Endothelial cell of umbilical vein (primary cell): ENCODE measurements around the gene COL23A1. TPM values are rescaled to one million over a fixed set of nuclear protein-coding genes. Genes with fewer than 3 reads are reported as not detected.

Experiments
- BruUV-seq: library from RNA; stranded (reverse); fragments of 400-500 nt; replicated peaks from 2 replicates; lab custom pipeline; 2021; lab: Mats Ljungman, UMichigan
- CTCF ChIA-PET: fragments of 300-600, 350-600 bp; sonication (Branson Sonifier 250); formaldehyde crosslinking; loops from one replicate; lab custom pipeline; 2021; ENCODE audit warnings: antibody characterized with exemption, inconsistent platforms; lab: Charles Lee
- POLR2A ChIA-PET: fragments of 300-600, 350-600 bp; sonication (Branson Sonifier 250); formaldehyde crosslinking; loops from one replicate; lab custom pipeline; 2021; ENCODE audit warnings: antibody characterized with exemption, inconsistent platforms; lab: Charles Lee
- DNase-seq: peaks from one replicate; pipeline ENCODE4 v3.0.0-alpha.2; 2011; ENCODE audit warnings: low read depth, low spot score
- FAIRE-seq: peaks from 2 replicates; lab custom pipeline; 2011; peaks lifted over from hg19 to GRCh38; lab: Jason Lieb, UNC
- H2AFZ ChIP-seq: 2 replicates; pipeline ENCODE4 v1.6.0; 2012; ENCODE audit warnings: low read depth, low read length, control low read depth, inconsistent platforms
- H3K27ac ChIP-seq: 2 replicates; pipeline ENCODE4 v1.5.1; 2011; ENCODE audit warnings: low read depth, mild to moderate bottlenecking, control low read depth, low read length, moderate library complexity; ENCODE audit not compliant: insufficient read depth
- H3K27me3 ChIP-seq, 2 experiments: 2 replicates each; pipeline versions ENCODE4 v1.6.0 to v1.6.1; 2011; ENCODE audit warnings: low read length in 2 of 2, mixed read lengths in 1 of 2; ENCODE audit not compliant: control insufficient read depth in 2 of 2, insufficient read depth in 2 of 2
- H3K36me3 ChIP-seq, 2 experiments: 2 replicates in 1 of 2; 3 replicates in 1 of 2; pipeline ENCODE4 v1.5.1; 2011; ENCODE audit warnings: low read length in 2 of 2, mild to moderate bottlenecking in 1 of 2, moderate library complexity in 1 of 2; ENCODE audit not compliant: control insufficient read depth in 2 of 2, insufficient read depth in 2 of 2; ENCODE audit errors: extremely low read depth in 1 of 2
- H3K4me1 ChIP-seq: 3 replicates; pipeline ENCODE4 v1.5.1; 2011; ENCODE audit warnings: mild to moderate bottlenecking, low read length; ENCODE audit not compliant: control insufficient read depth, insufficient read depth; ENCODE audit errors: extremely low read depth
- H3K4me2 ChIP-seq: 2 replicates; pipeline ENCODE4 v1.6.1; 2011; ENCODE audit warnings: low read length, control low read depth, mixed read lengths; ENCODE audit not compliant: insufficient read depth
- H3K4me3 ChIP-seq, 3 experiments: fragments of 200-600 bp in 1 of 3; sonication (generic), shearing (Covaris generic) in 1 of 3; replicated peaks in 1 of 3; 2 replicates each; pipeline ENCODE4 v1.5.1; 2011 to 2016; ENCODE audit warnings: control low read depth in 3 of 3, low read length in 3 of 3, mild to moderate bottlenecking in 2 of 3, inconsistent platforms in 1 of 3, low read depth in 1 of 3, moderate library complexity in 1 of 3; ENCODE audit not compliant: insufficient read depth in 1 of 3
- H3K79me2 ChIP-seq: 2 replicates; pipeline ENCODE4 v1.6.0; 2012; ENCODE audit warnings: low read length, inconsistent platforms; ENCODE audit not compliant: control insufficient read depth, insufficient read depth
- H3K9ac ChIP-seq: replicated peaks from 2 replicates; pipeline ENCODE3; 2011; ENCODE audit warnings: low read length, control low read depth; ENCODE audit not compliant: insufficient read depth; ENCODE audit errors: extremely low read depth
- H3K9me1 ChIP-seq: replicated peaks from 3 replicates; pipeline ENCODE4 v1.6.0; 2011; ENCODE audit warnings: mild to moderate bottlenecking, low read length; ENCODE audit not compliant: control insufficient read depth, insufficient read depth; ENCODE audit errors: extremely low read depth
- H3K9me3 ChIP-seq: replicated peaks from 2 replicates; pipeline ENCODE4 v1.5.1; 2012; ENCODE audit warnings: low read length, inconsistent platforms; ENCODE audit not compliant: control insufficient read depth, insufficient read depth
- H4K20me1 ChIP-seq: replicated peaks from 2 replicates; pipeline ENCODE3; 2011; ENCODE audit warnings: mild to moderate bottlenecking, low read length; ENCODE audit not compliant: control insufficient read depth, insufficient read depth; ENCODE audit errors: extremely low read depth
- EZH2 ChIP-seq: IDR thresholded peaks from 2 replicates; pipeline ENCODE4 v1.6.1; 2012; ENCODE audit warnings: borderline replicate concordance, low read depth, mild to moderate bottlenecking, moderate library complexity, low read length, inconsistent platforms; ENCODE audit not compliant: severe bottlenecking
- FOS ChIP-seq: IDR thresholded peaks from 2 replicates; pipeline ENCODE4 v1.6.1; 2011; ENCODE audit warnings: mild to moderate bottlenecking, low read length, moderate library complexity, borderline replicate concordance; ENCODE audit not compliant: insufficient read depth
- GATA2 ChIP-seq: IDR thresholded peaks from 2 replicates; pipeline ENCODE4 v1.7.0; 2011; ENCODE audit warnings: low read depth, mild to moderate bottlenecking, moderate library complexity, mixed read lengths, low read length; ENCODE audit not compliant: insufficient read length, insufficient read depth
- JUN ChIP-seq: IDR thresholded peaks from 2 replicates; pipeline ENCODE4 v1.6.1; 2011; ENCODE audit warnings: borderline replicate concordance, low read depth; ENCODE audit not compliant: insufficient read length, insufficient read depth
- MYC ChIP-seq: IDR thresholded peaks from one replicate; pipeline ENCODE4 v1.6.1; 2011; ENCODE audit warnings: mild to moderate bottlenecking, low read depth, low read length
- POLR2A ChIP-seq: IDR thresholded peaks from 2 replicates; pipeline ENCODE4 v1.6.1; 2012; ENCODE audit warnings: low read depth, mild to moderate bottlenecking, control low read depth, low read length
- POLR2AphosphoS5 ChIP-seq: IDR thresholded peaks from 2 replicates; pipeline ENCODE4 v1.6.1; 2012; ENCODE audit warnings: low read depth, mild to moderate bottlenecking, control low read depth, low read length, moderate library complexity; ENCODE audit not compliant: insufficient read depth
- dilution Hi-C: fragments of 300-500 bp; cut with MboI; formaldehyde crosslinking; loops from one replicate; pipeline ENCODE4 v1.15.0; 2019; ENCODE audit warnings: low sequenced_read_pairs; ENCODE audit not compliant: extremely low pct_ligation_motif_present
- intact Hi-C: fragments of 100-400 bp; cut with micrococcal nuclease; formaldehyde crosslinking; loops from one replicate; pipeline ENCODE4 v1.10.0; 2022
- polyA plus RNA-seq, 4 experiments: library from polyadenylated mRNA; depleted of rRNA in 3 of 4; stranded (reverse) in 3 of 4; unstranded in 1 of 4; fragments of >200 nt; gene quantifications; 2 replicates each; pipeline versions ENCODE4 v1.2.1 to v1.2.3, GENCODE V29; 2011 to 2012; ENCODE audit warnings: missing spikeins in 1 of 4
- total RNA-seq: library from RNA; stranded (reverse); gene quantifications from 2 replicates; pipeline ENCODE4 v1.2.3, GENCODE V29; 2021
- TF ChIP-seq, protein P1 (sequence below): IDR thresholded peaks from 2 replicates; pipeline ENCODE4 v1.6.1; 2011; ENCODE audit not compliant: insufficient read depth, insufficient read length
- TF ChIP-seq, protein P2 (sequence below), 2 donors: IDR thresholded peaks; 1 replicate in 1 of 2; 2 replicates in 1 of 2; pipeline ENCODE4 v1.5.1; 2011; ENCODE audit warnings: low read length in 2 of 2, mild to moderate bottlenecking in 2 of 2, moderate library complexity in 2 of 2, control low read depth in 1 of 2, inconsistent platforms in 1 of 2, low read depth in 1 of 2; ENCODE audit not compliant: insufficient read depth in 1 of 2; ENCODE audit errors: extremely low read depth in 1 of 2

COL23A1 gene
- total and polyA plus RNA-seq, 2 donors (not counting 3 experiments of a cell fraction or from before 2014, with no cell fraction given), result not detected

- no peak overlapping the region for H3K4me2 ChIP-seq
- no peaks in the 10 kb centered on the region for H3K27me3 ChIP-seq
- H3K9me3 ChIP-seq, result no peaks in the 10 kb centered on the region
- no peaks in the 10 kb centered on the region for H3K4me1 ChIP-seq
- no peak overlapping the region for H2AFZ ChIP-seq
- DNase-seq (no peak), FAIRE-seq (no peak)
- BruUV-seq, result no TSS peak
- H3K4me3 ChIP-seq, result no peak overlapping the region
- H3K9me1 ChIP-seq, result no peaks in the 10 kb centered on the region
- no peaks in the 10 kb centered on the region for H4K20me1 ChIP-seq
- no peaks in the 10 kb centered on the region for H3K36me3 ChIP-seq
- ChIA-PET POLR2A (no interaction called here), CTCF (no interaction called here)
- dilution Hi-C loops (no loop called here), intact Hi-C loops (no loop called here)
- TF ChIP-seq GATA2 (no peak), POLR2A (no peak), FOS (no peak), POLR2AphosphoS5 (no peak), MYC (no peak), EZH2 (no peak), JUN (no peak)
- TF ChIP-seq, protein P1, sequence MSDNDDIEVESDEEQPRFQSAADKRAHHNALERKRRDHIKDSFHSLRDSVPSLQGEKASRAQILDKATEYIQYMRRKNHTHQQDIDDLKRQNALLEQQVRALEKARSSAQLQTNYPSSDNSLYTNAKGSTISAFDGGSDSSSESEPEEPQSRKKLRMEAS, result no peak
- TF ChIP-seq, protein P2, sequence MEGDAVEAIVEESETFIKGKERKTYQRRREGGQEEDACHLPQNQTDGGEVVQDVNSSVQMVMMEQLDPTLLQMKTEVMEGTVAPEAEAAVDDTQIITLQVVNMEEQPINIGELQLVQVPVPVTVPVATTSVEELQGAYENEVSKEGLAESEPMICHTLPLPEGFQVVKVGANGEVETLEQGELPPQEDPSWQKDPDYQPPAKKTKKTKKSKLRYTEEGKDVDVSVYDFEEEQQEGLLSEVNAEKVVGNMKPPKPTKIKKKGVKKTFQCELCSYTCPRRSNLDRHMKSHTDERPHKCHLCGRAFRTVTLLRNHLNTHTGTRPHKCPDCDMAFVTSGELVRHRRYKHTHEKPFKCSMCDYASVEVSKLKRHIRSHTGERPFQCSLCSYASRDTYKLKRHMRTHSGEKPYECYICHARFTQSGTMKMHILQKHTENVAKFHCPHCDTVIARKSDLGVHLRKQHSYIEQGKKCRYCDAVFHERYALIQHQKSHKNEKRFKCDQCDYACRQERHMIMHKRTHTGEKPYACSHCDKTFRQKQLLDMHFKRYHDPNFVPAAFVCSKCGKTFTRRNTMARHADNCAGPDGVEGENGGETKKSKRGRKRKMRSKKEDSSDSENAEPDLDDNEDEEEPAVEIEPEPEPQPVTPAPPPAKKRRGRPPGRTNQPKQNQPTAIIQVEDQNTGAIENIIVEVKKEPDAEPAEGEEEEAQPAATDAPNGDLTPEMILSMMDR (IDR thresholded peaks at IDR 0.05; ENCODE audit: extremely low read depth in 1 of 2, insufficient read depth in 1 of 2, low read depth in 1 of 2, low read length in 2 of 2), result no peak
- H3K27ac ChIP-seq, result no peak overlapping the region
- no peaks in the 10 kb centered on the region for H3K79me2 ChIP-seq
- no peak overlapping the region for H3K9ac ChIP-seq
These were observed 123.9 kb downstream of the COL23A1 start for GRCh38 chr5:178466342-178466741.
